Osteoblast (primary cell): ENCODE results near the gene PTPRZ1. TPM values are rescaled to one million over a fixed set of nuclear protein-coding genes. Genes with fewer than 3 reads are reported as not detected.

ENCODE experiments used
- DNase-seq: peaks from one replicate; pipeline ENCODE4 v3.0.0; 2011; ENCODE audit warnings: low spot score, mixed read lengths; ENCODE audit not compliant: insufficient read length; ENCODE audit errors: missing footprints
- H2AFZ ChIP-seq: 2 replicates; pipeline ENCODE4 v1.6.0; 2011; ENCODE audit warnings: mild to moderate bottlenecking, low read length
- H3K27ac ChIP-seq: 2 replicates; pipeline ENCODE4 v1.5.1; 2011; ENCODE audit warnings: mild to moderate bottlenecking, low read depth, low read length, moderate library complexity
- H3K27me3 ChIP-seq: 2 replicates; pipeline ENCODE4 v1.6.0; 2012; ENCODE audit warnings: mild to moderate bottlenecking, control low read depth, inconsistent platforms, low read length, moderate library complexity; ENCODE audit not compliant: insufficient read depth
- H3K36me3 ChIP-seq: 2 replicates; pipeline ENCODE4 v1.5.1; 2011; ENCODE audit warnings: mild to moderate bottlenecking, low read length, control low read depth, moderate library complexity; ENCODE audit not compliant: insufficient read depth
- H3K4me1 ChIP-seq: 2 replicates; pipeline ENCODE4 v1.5.1; 2011; ENCODE audit warnings: mild to moderate bottlenecking, low read length, control low read depth, moderate library complexity; ENCODE audit not compliant: insufficient read depth
- H3K4me2 ChIP-seq: 2 replicates; pipeline ENCODE4 v1.6.0; 2011; ENCODE audit warnings: mild to moderate bottlenecking, low read length; ENCODE audit not compliant: insufficient read depth
- H3K4me3 ChIP-seq: fragments of 200-600 bp; sonication (generic); 3 replicates; pipeline ENCODE4 v1.5.1; 2012; ENCODE audit warnings: mild to moderate bottlenecking, low read length, inconsistent platforms; ENCODE audit not compliant: insufficient read depth
- H3K79me2 ChIP-seq: 2 replicates; pipeline ENCODE4 v1.6.0; 2012; ENCODE audit warnings: mild to moderate bottlenecking, low read length, control low read depth, inconsistent platforms; ENCODE audit not compliant: insufficient read depth
- H3K9me3 ChIP-seq: 2 replicates; pipeline ENCODE4 v1.5.1; 2011; ENCODE audit warnings: low read depth, low read length, control low read depth
- H4K20me1 ChIP-seq: 2 replicates; pipeline ENCODE4 v1.6.0; 2012; ENCODE audit warnings: mild to moderate bottlenecking, low read length, control low read depth; ENCODE audit not compliant: insufficient read depth
- total RNA-seq: library from RNA; depleted of rRNA; stranded (reverse); fragments of >200 nt; gene quantifications from 2 replicates; pipeline ENCODE4 v1.2.3, GENCODE V29; 2012
- TF ChIP-seq, protein P1 (sequence below): IDR thresholded peaks from 2 replicates; pipeline ENCODE4 v1.5.1; 2011; ENCODE audit warnings: mild to moderate bottlenecking, low read depth, low read length, moderate library complexity; ENCODE audit errors: extremely low read depth

Gene PTPRZ1
- total RNA-seq, 1 donor, result not detected

DNA sequence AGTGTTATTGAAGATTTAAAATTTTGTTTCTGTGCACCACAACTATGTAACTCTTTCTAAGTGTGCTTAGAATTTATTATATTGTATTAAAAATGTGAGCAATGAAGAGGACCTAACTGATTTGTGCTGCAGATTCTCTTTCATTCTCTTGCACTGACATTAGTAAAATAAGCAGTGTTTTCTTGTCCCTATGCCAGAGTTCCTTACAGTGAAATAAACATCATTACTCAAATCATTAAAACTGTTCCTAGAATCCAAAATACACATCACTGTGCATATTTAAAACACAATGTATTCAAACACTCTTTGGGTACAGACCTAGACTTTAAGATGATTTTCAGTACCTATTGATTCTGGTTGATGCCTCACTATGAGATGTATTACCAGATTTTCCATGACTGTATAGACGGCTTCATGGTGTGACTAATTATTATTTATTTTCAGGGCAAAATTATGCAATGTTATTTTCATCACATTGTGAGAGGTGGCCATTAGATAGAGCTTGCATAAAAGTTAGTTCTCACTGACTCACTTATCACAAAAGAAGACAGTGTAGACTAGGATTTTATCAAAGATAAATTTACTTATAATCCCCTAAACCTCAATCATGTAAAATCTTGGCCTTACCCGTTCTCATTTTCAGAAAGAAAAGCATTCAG is 93.4 kb downstream of the PTPRZ1 start:
- no peaks in the 10 kb centered on the region for H4K20me1 ChIP-seq
- H3K4me3 ChIP-seq, result no peak overlapping the region
- peaks cover 3% of the 10 kb centered on the region for H3K4me1 ChIP-seq
- no peak for DNase-seq
- H3K9me3 ChIP-seq, result no peaks in the 10 kb centered on the region
- H2AFZ ChIP-seq, result no peak overlapping the region
- H3K27ac ChIP-seq, result no peak overlapping the region
- H3K79me2 ChIP-seq, result no peaks in the 10 kb centered on the region
- H3K27me3 ChIP-seq, result no peaks in the 10 kb centered on the region
- no peaks in the 10 kb centered on the region for H3K36me3 ChIP-seq
- no peak overlapping the region for H3K4me2 ChIP-seq
- TF ChIP-seq, protein P1, sequence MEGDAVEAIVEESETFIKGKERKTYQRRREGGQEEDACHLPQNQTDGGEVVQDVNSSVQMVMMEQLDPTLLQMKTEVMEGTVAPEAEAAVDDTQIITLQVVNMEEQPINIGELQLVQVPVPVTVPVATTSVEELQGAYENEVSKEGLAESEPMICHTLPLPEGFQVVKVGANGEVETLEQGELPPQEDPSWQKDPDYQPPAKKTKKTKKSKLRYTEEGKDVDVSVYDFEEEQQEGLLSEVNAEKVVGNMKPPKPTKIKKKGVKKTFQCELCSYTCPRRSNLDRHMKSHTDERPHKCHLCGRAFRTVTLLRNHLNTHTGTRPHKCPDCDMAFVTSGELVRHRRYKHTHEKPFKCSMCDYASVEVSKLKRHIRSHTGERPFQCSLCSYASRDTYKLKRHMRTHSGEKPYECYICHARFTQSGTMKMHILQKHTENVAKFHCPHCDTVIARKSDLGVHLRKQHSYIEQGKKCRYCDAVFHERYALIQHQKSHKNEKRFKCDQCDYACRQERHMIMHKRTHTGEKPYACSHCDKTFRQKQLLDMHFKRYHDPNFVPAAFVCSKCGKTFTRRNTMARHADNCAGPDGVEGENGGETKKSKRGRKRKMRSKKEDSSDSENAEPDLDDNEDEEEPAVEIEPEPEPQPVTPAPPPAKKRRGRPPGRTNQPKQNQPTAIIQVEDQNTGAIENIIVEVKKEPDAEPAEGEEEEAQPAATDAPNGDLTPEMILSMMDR, result no peak

DNA sequence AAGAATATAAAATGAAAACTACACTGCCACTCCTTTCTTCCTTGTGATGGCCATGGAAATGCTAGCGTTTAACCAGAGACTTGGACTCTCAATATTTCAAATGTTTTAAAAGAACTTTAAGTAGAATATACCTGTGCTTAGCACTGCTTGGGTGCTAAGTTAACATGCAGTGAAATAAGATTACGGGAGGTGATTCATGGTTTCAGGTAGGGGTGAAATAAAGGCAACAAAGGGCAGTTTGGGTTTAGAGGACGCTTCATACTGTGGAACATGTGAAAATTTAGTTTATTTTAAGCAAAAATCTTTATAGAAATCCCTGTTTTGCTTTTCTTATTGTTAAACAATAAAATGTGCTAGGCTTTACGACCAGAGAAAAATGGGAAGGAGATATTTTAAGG is 94.0 kb downstream of the PTPRZ1 start:
- H3K27me3 ChIP-seq, result no peaks in the 10 kb centered on the region
- H4K20me1 ChIP-seq, result no peaks in the 10 kb centered on the region
- DNase-seq, result no peak
- no peaks in the 10 kb centered on the region for H3K79me2 ChIP-seq
- H2AFZ ChIP-seq, result no peak overlapping the region
- TF ChIP-seq, protein P1, result no peak
- H3K36me3 ChIP-seq, result no peaks in the 10 kb centered on the region
- H3K9me3 ChIP-seq, result no peaks in the 10 kb centered on the region
- H3K4me1 ChIP-seq, result no peaks in the 10 kb centered on the region
- H3K27ac ChIP-seq, result no peak overlapping the region
- no peak overlapping the region for H3K4me3 ChIP-seq
- no peak overlapping the region for H3K4me2 ChIP-seq

DNA sequence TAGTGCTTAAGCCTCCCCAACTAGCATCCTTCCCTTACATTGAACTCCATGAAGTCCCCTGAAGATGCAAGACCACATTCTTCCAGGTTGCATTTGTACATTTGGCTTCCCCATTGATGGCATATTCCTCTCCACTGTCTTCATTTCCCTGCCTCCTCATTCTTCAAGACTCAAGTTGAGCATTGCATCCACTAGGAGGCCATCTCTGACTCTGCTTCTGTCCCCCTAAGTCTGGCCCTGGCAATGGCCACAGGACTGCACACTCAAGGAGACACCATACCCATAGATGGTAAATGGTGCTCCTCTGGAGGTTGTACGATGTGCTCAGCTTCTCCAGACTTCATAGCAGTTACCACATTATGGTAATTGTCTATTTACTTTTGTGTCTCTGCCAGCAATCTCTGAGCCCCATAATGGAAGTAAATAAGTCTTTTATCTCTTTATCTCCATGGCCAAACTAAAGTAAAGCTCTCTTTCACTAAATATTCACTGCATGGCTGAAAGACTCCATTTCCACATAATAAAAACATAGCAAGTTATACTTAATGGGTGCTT is 112.6 kb downstream of the PTPRZ1 start:
- no peaks in the 10 kb centered on the region for H3K27me3 ChIP-seq
- H4K20me1 ChIP-seq, result no peaks in the 10 kb centered on the region
- no peaks in the 10 kb centered on the region for H3K4me1 ChIP-seq
- H3K4me3 ChIP-seq, result no peak overlapping the region
- H3K36me3 ChIP-seq, result no peaks in the 10 kb centered on the region
- no peak for DNase-seq
- no peak overlapping the region for H3K4me2 ChIP-seq
- TF ChIP-seq, protein P1, result peak; percentile 20
- H2AFZ ChIP-seq, result no peak overlapping the region
- no peaks in the 10 kb centered on the region for H3K9me3 ChIP-seq
- no peak overlapping the region for H3K27ac ChIP-seq
- H3K79me2 ChIP-seq, result no peaks in the 10 kb centered on the region

DNA sequence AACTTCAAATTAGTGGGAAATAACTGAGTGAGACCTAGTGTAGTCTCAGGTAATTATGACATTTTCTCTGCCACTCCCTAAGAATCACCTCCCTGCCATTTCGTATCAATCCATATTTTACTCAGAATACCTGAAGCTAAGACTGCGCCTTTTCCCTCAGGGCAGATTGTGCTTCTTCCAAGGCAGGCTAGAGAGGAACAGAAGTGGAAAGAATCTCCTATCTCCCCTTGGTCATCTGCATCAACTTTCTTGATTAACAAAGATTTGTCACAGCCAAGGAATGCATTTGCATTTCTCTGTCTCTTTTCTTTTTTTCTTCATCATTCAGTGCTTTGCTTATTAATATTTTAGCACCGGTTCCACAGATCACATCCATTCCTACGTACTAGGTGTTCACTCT is 119.1 kb downstream of the PTPRZ1 start:
- Histone ChIP-seq H3K36me3 (no peaks in the 10 kb centered on the region), H2AFZ (no peak overlapping the region)

More for the DNA sequence above, 119.1 kb downstream of the PTPRZ1 start:
- Histone ChIP-seq H4K20me1 (no peaks in the 10 kb centered on the region), H3K4me1 (no peaks in the 10 kb centered on the region), H3K9me3 (no peaks in the 10 kb centered on the region), H3K4me3 (no peak overlapping the region), H3K4me2 (no peak overlapping the region), H3K27ac (no peak overlapping the region), H3K27me3 (no peaks in the 10 kb centered on the region), H3K79me2 (no peaks in the 10 kb centered on the region)
- DNase-seq, result no peak
- TF ChIP-seq, protein P1, result no peak
